GM12878 (cell line): ENCODE data around the gene CDC25C. TPM values are rescaled to one million over a fixed set of nuclear protein-coding genes. Genes with fewer than 3 reads are reported as not detected.

Experiments used
- ATF7 ChIP-seq: fragments of 450-650 bp; IDR thresholded peaks from 2 replicates; pipeline ENCODE4 v1.6.1; 2016; ENCODE audit warnings: low read depth, mild to moderate bottlenecking
- CEBPB ChIP-seq, 2 experiments: fragments of 150-350 bp in 1 of 2; IDR thresholded peaks; 2 replicates each; pipeline ENCODE4 v1.6.1; 2012 to 2014; ENCODE audit warnings: low read depth in 2 of 2, low read length in 2 of 2, borderline replicate concordance in 1 of 2, inconsistent platforms in 1 of 2
- ETV6 ChIP-seq, 2 experiments: fragments of 450-650 bp in 1 of 2; IDR thresholded peaks in 1 of 2; conservative IDR thresholded peaks in 1 of 2; 2 replicates each; pipeline ENCODE4 v1.6.1; 2014; ENCODE audit warnings: antibody characterized with exemption in 1 of 2, borderline replicate concordance in 1 of 2, low read depth in 1 of 2, mild to moderate bottlenecking in 1 of 2, moderate library complexity in 1 of 2
- FOS ChIP-seq: IDR thresholded peaks from 3 replicates; pipeline ENCODE4 v1.6.1; 2011; ENCODE audit warnings: borderline replicate concordance; ENCODE audit not compliant: insufficient read length; ENCODE audit errors: extremely low read depth
- FOXK2 ChIP-seq: fragments of 450-650 bp; IDR thresholded peaks from 2 replicates; pipeline ENCODE4 v1.6.1; 2017; ENCODE audit warnings: mild to moderate bottlenecking, moderate library complexity
- IKZF2 ChIP-seq, 2 experiments: fragments of 450-650 bp; IDR thresholded peaks; 2 replicates each; pipeline ENCODE4 v1.6.1; 2017; ENCODE audit warnings: mild to moderate bottlenecking in 2 of 2, moderate library complexity in 2 of 2
- JUNB ChIP-seq: IDR thresholded peaks from 2 replicates; pipeline ENCODE4 v1.6.1; 2016; ENCODE audit warnings: antibody characterized with exemption, mild to moderate bottlenecking
- JUND ChIP-seq: IDR thresholded peaks from 2 replicates; pipeline ENCODE4 v1.6.1; 2012; ENCODE audit warnings: low read depth, mild to moderate bottlenecking, low read length, improper control_type of control experiment, moderate library complexity
- RBBP5 ChIP-seq: fragments of 200-600 bp; sonication (generic); conservative IDR thresholded peaks from 2 replicates; pipeline ENCODE4 v1.6.1; 2016
- RFX5 ChIP-seq: IDR thresholded peaks from 2 replicates; pipeline ENCODE4 v1.6.1; 2011; ENCODE audit warnings: low read depth, low read length, improper control_type of control experiment
- SIX5 ChIP-seq: IDR thresholded peaks from 2 replicates; pipeline ENCODE4 v1.6.1; 2011; ENCODE audit warnings: mild to moderate bottlenecking, low read depth, low read length, moderate library complexity; ENCODE audit not compliant: severe bottlenecking
- USF2 ChIP-seq: IDR thresholded peaks from 2 replicates; pipeline ENCODE4 v1.6.1; 2011; ENCODE audit warnings: low read depth, low read length, improper control_type of control experiment, borderline replicate concordance
- ZBTB11 ChIP-seq: fragments of 450-650 bp; formaldehyde crosslinking; IDR thresholded peaks from 2 replicates; pipeline ENCODE4 v1.5.0; 2022; ENCODE audit warnings: mild to moderate bottlenecking, missing genetic modification characterization
- ZNF274 ChIP-seq: IDR thresholded peaks from one replicate; pipeline ENCODE4 v1.8.0; 2011; ENCODE audit not compliant: insufficient read length, insufficient read depth
- ZNF592 ChIP-seq: fragments of 450-650 bp; IDR thresholded peaks from 2 replicates; pipeline ENCODE4 v1.6.1; 2017; ENCODE audit warnings: mild to moderate bottlenecking, moderate library complexity
- ZNF687 ChIP-seq: fragments of 450-650 bp; IDR thresholded peaks from 2 replicates; pipeline ENCODE4 v1.6.1; 2017; ENCODE audit warnings: mild to moderate bottlenecking, moderate library complexity
- polyA plus RNA-seq, 11 experiments: library from polyadenylated mRNA; depleted of rRNA in 4 of 11; unstranded in 6 of 11; stranded (reverse) in 5 of 11; fragments of >200 nt; fragmentation: Nextera tagmentation in 4 of 11; fragmentation: Illumina TruSeq in 1 of 11; extraction: Ambion mirVana in 4 of 11; extraction: Trizol in 1 of 11; gene quantifications; 1 replicate in 1 of 11; 2 replicates in 10 of 11; pipeline versions ENCODE4 v1.2.1 to v1.2.3, GENCODE V29; 2011 to 2016; ENCODE audit warnings: inconsistent platforms in 2 of 11, missing spikeins in 2 of 11, low read depth in 1 of 11
- total RNA-seq, 4 experiments: library from RNA; depleted of rRNA in 3 of 4; stranded (reverse); fragments of >200 nt in 3 of 4; fragmentation: Illumina TruSeq in 1 of 4; extraction: Trizol in 1 of 4; gene quantifications; 2 replicates each; pipeline versions ENCODE4 v1.2.1 to v1.2.3, GENCODE V29; 2013 to 2021

The CDC25C gene
- total and polyA plus RNA-seq, 10 of the 15 experiments (the other 5 are each of a cell fraction or from before 2014, with no cell fraction given) = 9.2 to 30.7 (median 14.9) TPM

DNA sequence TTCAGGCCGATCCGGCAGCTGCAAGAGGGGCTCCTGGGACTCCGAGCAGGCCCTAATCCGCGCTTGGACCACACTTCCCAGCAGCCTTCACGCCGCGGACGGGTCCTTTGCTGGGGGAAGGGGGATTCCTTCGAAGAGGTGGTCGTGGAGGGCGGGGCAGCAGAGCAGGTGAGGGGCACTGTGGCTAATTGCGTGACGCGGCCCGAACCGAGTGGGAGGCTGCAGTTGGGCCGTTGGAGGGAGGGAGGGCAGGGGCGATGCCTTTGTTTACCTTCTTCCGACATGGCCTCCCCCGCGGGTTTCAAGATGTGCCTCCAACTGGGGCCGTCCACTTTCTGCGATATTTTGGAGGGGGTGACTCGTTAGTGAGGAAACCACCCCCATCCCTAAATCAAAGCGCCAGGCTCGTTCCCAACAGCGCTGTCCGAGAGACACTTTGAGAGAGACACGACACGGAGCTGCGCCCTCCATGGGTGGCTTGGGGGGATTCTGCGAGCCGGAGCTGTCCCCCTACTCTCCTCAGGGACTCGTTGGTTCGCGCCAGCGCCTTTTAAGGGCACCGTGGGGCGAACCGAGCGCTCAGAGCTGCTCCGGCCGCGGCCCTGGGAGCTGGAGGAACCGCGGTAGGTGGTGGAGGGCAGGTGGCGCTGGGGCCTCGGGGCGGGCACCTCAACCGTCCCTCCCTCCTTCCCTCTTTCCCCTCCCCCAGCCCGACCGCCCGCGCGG is 6.2 kb upstream of the CDC25C start, which contains the start of gene FAM53C (continued):
- no peak for TF ChIP-seq USF2
- TF ChIP-seq JUND = peak; percentile 99
- peak; percentile 100 for TF ChIP-seq FOXK2
- peak; percentile 79 for TF ChIP-seq SIX5
- no peak for TF ChIP-seq CEBPB (IDR thresholded peaks at IDR 0.05; ENCODE audit: borderline replicate concordance in 1 of 2, low read depth in 2 of 2, low read length in 2 of 2)
- peak; percentile 89 for TF ChIP-seq ZNF687
- peak; percentile 100 for TF ChIP-seq ATF7
- TF ChIP-seq RBBP5 = no peak
- TF ChIP-seq ETV6 (conservative IDR thresholded peaks at IDR 0.05 in 1 of 2, IDR thresholded peaks at IDR 0.05 in 1 of 2; ENCODE audit: borderline replicate concordance in 1 of 2, low read depth in 1 of 2) = no peak
- peak in 1 of 2 experiments; percentile 4; a peak in 1 of 4 replicates for TF ChIP-seq IKZF2 (IDR thresholded peaks at IDR 0.05)
- no peak for TF ChIP-seq RFX5
- no peak for TF ChIP-seq ZNF274
- no peak for TF ChIP-seq ZNF592
- TF ChIP-seq ZBTB11 (CRISPR knock-in tag) = peak; percentile 59; the same call in 1 of the 2 replicates
- no peak for TF ChIP-seq FOS
- peak; percentile 44 for TF ChIP-seq JUNB
